Measurements from ENCODE around the gene SLC37A3.

DNA sequence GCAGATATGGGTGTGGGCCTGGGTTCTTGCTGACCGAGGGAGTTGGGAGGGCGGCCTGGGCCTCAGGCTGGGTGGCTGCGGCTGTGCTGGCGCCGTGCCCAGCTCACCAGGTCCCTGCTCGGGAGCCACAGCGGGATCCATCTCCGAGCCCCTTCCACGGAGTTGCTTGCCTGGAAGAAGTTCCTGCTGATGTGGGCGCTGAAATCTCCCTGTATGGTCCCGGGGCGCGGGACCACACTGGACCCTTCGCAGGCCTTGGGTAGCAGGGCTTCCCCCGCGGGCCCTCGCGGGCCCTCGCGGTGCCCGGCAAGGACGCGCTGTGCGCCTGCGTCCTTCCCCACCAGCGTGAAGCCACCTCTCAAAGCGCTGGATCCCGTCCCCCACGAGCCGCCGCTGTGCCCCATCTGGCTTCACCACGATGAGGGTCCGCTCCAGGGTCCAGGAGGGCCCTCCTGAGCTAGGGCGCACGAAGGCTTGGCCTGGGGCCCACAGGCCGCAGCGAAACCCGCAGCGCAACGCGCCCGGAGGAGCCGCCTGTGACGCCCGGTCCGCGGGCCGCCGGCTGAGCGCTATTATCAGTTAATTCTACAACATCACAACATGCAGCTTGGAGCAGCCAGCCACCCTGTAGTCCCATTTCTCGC, 37.0 kb upstream of the SLC37A3 start:
- no peak for TF ChIP-seq ZNF274 (IDR thresholded peaks at IDR 0.05; ENCODE audit: low read depth, low read length)
- TF ChIP-seq YY1 (IDR thresholded peaks at IDR 0.05; ENCODE audit: insufficient read depth, insufficient read length), result no peak
- no peak for TF ChIP-seq SUZ12 (IDR thresholded peaks at IDR 0.05; ENCODE audit: extremely low read depth, insufficient read depth, insufficient read length)
